Fibroblast of lung (primary cell): Measurements from ENCODE around the gene MTM1.

Source experiments
- CTCF ChIP-seq, 2 donors: IDR thresholded peaks in 1 of 2; conservative IDR thresholded peaks in 1 of 2; 1 replicate in 1 of 2; 2 replicates in 1 of 2; pipeline ENCODE4 v1.5.1; 2011 to 2012; ENCODE audit warnings: low read length in 2 of 2, control low read depth in 1 of 2, inconsistent platforms in 1 of 2, low read depth in 1 of 2, mild to moderate bottlenecking in 1 of 2
- EZH2 ChIP-seq: IDR thresholded peaks from 2 replicates; pipeline ENCODE4 v1.5.1; 2012; ENCODE audit warnings: low read length, control low read depth, mild to moderate bottlenecking; ENCODE audit errors: missing control alignments

GRCh38 chrX:150700107-150700506, 131.7 kb downstream of the MTM1 start:
- TF ChIP-seq CTCF (conservative IDR thresholded peaks at IDR 0.05 in 1 of 2, IDR thresholded peaks at IDR 0.05 in 1 of 2; ENCODE audit: low read depth in 1 of 2, low read length in 2 of 2) (no peak), EZH2 (no peak)
